NCI-H345 treated with DMSO at 0.1 percent for 48 hours (cell line): Measurements from ENCODE around the gene SH3RF1.

Source experiments
- DNase-seq: peaks from one replicate; lab custom pipeline; 2025; ENCODE audit not compliant: unreplicated experiment; lab: John Stamatoyannopoulos, UW

SH3RF1 gene

DNA sequence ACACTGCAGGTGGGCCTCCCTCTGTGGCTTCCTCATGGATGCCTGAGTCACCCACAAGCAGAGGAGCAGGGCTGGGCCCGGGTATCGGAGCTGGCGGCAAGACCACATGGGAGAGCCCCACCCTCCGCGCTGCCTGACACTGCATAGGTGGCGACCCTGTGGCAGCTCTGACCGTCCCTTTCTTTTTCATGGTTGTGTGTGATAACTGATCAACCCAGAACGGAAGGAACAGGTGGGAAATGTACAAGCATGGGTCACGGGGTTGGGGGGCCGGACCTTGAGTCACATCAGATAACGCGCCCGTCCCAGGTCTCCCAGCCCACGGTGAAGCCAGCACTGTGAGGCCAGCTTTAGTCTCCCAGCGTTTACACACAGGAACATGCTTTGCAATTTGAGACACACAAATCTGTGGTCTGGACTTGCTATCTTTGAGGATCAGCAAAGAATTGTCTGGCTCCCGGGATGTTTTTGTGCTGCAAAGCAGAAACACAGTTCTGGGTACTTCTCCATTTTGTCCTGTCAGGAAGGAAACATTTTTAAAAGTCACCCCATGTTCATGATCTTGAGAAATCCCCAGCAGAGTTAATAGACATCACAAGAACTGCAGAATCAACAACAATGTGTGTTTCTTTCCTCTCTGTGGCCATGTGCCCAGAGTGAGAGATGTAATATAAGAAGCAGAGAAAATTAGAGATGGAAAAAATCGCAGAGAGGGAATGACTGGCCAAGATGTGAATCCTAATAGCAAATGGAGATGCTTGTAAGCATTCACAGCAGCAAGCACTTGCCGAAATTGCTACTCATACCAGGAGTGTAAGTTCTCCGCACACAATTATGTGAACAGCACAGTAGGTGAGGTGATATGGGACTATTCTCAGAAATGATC, 190.6 kb downstream of the SH3RF1 start:
- DNase-seq, result no peak

DNA sequence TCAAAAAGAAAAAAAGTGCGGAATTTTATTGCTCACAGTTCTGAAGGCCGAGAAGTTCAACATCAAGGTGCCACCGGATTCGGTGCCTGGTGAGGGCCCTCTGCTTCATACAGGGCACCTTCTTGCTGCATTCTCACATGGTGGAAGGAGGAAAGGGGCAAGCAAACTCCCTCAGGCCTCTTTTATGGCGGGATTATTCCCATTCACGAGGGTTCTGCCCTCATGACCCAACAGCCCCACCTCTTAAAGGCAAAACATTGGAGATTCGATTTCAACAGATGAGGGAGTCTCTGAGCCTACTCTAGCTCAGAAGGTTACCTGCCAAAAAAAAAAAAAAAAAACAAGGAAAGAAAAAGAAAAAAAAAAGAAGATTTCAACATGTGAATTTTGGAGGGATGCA, 196.6 kb downstream of the SH3RF1 start:
- no peak for DNase-seq

DNA sequence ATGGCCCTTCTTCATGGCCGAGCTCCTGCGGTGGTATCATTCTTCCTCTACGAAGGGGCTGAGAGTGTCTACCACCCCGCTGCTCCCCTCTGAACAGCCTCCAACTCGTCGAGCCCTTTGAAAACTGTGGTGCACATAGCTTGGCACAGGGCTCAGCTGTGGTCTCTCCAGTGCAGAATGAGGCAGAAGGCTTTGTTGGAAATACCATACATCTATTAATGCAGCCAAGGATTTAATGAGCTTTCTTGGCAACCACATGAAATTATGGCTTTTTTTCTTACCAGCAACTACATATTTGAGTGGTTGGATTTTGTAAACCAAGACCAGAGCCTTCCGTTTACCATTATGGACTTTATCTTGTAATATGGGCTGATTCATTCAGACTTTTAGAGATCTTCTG, 199.0 kb downstream of the SH3RF1 start:
- no peak for DNase-seq

DNA sequence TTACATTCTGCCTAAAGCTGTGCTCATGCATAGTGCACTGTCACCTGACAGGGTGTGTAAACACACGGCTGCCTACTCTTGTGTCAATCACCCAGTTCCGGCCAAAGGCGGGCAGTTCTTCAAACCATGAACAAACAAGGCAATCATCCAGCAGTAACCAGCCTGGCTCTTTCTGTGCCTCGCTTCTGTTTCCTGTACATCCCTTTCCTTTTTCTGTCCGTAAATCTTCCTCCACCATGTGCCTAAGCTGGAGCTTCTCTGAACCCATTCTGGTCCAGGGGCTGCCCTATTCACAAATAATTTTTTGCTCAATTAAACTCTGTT, 199.9 kb downstream of the SH3RF1 start:
- DNase-seq, result peak; percentile 22

DNA sequence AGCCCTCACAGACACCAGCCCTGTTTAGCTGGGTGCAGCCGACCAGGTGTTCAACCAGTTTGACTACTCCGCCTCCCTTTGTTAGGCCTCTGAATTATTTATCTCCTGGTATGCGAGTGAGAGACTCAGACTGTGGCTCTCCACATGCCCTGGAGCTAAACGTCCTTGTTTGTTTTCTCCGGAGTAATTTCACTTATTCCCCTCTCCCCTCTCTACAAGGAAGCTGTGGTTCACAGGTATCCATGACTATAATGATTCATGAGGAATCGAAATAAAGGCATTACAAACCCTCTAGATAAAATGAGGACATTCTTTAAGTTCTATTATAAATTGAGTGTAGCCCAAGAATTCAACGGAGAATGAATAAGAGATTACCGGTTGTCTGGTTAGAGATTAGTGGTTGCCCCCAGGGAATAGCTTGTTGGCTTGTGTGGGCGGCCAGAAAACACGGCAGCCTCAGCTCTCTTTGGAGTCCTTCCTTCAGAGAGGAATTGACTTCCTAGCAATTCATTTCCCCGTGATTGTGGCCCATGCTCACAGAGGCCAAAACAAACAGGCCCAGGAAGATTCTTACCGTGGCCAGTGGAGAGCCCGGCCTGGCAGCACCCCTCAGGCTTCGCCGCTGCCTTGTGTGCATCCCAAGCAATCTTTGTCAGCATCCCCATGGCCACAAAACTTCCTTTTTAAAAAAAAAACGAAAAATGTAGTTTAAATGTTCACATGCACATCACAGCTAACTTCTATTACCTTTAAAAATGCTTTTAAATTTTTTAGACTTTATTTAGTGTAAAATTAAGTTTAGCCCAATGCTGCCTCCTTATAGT, 200.5 kb downstream of the SH3RF1 start:
- peak; percentile 81 for DNase-seq

DNA sequence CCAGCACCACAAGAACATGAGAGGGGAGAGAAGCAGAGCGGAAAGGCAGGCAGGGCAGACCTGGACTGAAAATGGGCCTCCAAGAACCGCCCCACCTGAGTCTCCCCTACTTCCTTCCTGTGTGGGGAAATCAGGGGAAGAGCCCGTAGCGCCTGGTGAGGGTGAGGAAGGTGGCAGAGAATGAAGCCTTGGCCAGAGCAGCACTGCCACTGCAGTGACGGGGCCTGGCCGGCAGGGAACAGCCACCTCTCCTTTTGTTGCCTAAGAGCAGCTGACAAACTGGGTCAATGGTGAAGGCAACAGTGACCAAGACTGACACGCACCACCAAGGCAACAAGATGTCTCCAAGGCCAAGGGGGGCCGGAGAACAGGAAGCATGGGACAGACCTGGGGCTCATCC, 202.3 kb downstream of the SH3RF1 start:
- no peak for DNase-seq

DNA sequence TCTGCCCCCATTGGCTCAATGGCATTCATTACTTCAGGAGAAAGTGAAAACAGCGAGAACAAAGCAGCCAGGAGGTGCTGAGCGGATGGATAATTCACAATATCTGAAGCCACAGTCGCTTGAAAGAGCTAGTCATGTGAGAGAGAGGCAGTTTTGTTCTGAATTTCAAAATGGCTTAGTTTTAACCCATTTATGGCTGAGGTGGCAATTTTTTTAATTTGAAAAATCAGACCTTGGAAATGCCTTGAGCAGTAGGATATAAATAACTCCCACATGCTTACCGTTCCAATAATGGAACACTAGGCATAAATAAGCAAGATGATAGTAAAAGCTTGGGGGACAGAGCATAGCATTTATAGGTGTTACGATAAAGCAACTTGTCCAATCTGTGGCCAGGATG, 203.8 kb downstream of the SH3RF1 start:
- no peak for DNase-seq

DNA sequence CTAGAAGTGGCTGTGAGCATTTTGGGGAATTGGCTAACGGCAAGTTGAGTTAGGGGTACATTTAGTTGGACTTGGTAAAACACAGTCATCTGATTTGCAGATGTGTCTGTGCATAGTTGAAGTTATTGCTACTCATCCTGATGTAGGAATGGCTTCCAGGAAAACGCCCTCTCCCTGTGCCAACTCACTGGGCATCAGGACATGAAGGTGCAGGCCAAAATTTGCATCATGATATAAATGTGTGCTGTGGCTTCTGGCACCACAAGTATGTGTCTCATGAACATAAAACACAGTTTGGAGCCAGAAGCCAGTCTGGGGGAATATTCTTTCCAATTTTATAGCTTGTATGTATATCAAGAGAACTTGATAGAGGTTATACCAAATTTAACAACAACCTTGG, 206.5 kb downstream of the SH3RF1 start:
- DNase-seq, result no peak

DNA sequence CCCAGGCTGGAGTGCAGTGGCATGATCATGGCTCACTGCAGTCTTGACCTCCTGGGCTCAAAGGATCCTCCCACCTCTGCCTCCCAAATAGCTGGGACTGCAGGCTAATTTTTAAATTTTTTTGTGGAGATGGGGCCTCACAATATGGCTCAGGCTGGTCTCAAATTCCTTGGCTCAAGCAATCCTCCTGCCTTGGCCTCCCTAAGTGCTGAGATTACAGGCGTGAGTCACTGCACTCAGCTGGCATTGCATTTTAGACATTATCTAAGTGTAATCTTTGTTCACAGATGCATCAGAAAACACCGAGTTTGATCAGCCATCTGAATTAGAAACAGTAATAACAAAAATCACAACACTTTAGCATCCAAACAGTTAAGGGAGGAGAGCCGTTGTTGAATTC, 207.3 kb downstream of the SH3RF1 start:
- DNase-seq, result no peak

DNA sequence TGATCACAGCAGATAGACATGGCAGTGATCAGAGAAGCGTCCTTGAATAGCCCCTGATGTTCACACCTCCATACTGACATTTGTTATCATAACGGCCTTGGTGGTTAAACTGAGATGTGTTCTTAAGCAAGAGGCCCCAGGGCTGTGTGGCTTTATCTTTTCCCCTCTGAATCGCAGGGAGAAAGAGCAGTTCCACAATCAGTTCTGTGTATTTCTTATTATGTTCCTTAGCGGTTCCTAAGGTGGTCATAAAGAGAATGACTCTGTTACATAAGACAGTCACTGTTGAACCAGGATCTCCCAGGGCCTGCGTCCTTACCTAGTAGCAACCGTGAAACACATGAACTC, 207.9 kb downstream of the SH3RF1 start:
- no peak for DNase-seq

DNA sequence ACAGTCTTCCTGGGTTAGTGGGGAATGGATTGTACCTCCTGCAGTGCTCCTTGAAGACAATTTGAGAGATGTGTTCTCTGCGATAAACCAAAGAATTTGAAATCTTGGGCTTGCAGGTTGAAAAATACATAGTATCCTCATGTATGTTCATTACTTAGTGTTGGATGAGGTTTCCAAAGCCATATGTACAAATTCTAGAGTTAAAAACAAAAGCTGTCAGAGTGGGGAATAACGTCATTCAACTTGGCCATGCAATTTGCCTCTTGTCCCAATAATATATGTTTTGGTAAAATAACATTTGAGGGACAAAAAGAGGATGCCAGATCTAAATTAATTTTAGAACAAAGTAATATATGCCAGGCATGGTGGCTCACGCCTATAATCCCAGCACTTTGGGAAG, 209.4 kb downstream of the SH3RF1 start:
- DNase-seq, result no peak

DNA sequence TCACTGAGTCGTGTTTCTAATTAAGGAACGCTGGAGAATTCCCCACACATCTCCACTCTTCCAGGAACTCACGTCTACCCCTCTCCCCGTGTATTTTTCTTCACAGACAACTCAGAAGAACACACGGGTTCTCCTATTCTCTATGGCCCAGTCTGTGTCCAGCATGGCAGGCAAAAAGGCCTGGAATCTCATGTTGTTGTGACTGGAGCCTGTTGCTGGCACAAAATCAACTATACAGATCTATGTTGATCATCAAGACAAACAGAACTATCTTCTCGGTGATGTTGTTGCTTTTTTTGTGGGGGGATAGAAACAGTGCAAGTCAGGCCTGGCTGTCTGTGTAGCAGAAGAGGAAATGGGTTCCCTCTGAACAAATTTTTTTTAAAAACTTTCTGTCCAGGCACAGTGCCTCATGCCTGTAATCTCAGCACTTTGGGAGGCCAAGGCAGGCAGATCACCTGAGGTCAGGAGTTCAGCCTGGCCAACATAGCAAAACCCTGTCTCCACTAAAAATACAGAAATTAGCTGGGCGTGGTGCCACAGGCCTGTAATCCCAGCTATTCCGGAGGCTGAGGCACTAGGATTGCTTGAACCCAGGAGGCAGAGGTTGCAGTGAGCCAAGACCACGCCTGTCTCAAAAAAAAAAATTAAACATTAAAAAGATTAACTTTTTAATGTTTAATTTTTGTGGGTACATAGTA, 210.2 kb downstream of the SH3RF1 start:
- DNase-seq, result no peak

DNA sequence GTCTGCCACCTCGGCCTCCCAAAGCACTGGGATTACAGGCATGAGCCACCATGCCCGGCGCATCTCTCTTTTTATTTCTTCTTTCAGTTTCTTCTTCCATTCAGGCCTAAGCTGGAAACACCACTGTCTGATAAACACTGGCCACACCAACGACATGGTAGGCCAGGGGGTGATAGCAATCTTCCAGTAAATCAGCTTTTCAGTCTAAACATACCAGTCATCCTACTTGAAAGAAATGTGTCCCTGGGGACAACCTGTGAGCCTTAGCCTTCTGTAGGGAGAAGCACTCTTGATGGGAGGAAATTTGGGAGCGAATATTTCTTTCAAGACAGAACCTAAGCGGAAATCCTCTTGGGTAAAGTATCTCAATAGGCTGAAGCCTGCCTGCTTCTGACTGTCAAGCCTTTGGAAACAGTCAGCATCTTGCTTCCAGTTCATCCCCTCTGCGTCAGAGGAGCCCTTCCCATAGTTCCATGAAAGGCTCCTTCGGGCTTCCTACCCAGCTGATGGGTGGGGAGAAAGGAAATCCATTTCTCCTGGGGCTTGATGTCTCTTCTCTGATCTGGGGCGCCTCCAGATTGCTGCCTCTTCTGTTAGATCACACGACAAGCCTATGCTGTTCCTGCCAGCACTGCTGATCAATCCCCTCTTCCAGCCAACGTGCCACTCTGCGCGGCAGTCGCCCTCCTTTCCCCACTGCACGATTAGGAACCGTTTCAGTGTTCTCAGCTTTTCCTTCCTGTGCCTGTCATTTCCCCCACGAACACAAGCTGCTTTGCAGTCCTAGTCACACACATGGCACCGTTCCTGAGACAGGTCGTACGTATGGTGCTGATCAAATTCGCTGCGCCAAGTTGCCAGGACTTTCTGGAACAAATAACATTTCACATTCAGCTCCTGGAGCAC, 211.2 kb downstream of the SH3RF1 start:
- no peak for DNase-seq

DNA sequence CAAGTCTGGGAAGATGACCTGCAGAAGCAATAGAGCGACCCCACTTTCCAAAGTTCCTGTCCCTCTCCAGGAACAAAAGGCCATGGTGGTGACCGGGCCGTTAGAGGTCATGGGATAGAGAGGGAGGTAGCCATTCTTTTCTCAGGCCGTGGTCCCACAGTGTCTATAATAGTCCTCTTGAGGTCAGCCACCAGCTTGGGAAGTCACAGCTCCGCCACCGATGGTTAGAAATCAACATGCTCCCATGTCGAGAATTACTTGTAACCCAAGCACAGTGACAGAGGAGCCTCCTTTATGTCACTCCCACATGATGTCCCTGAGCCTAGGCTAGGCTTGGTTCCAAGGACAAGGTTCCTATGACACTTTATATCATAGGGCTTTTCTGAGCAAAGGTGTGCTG, 212.4 kb downstream of the SH3RF1 start:
- no peak for DNase-seq

DNA sequence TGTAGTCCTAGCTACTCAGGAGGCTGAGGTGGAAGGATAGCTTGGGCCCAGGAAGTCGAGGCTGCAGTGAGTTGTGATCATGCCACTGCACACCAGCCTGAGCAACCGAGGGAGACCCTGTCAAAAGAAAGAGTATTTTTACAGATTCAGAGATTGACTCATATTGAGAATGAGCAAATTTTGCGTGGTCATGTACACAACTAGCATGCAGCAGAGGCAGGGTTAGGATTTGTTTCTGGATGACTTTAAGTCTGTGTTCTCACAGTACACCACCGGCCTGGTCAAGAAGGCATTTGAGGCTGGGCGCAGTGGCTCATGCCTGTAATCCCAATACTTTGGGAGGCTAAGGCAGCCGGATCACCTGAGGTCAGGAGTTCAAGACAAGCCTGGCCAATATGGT, 215.9 kb downstream of the SH3RF1 start:
- no peak for DNase-seq

DNA sequence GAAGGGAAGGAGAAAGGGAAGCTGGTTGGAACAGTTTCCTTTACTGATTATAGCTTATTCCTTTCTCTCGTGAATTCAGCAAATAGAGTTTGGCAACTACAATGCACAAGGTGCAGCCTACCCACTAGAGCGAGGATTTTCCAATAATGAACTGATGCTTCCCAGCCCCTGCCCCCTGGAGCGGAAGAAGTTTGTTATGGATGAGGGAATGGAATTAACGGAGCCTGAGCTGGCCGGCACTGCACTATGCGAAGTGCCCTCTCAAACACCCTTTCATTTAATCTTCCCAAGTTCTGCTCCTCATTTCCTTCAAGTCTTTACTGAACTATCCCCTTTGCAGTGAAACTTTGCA, 218.2 kb downstream of the SH3RF1 start:
- DNase-seq, result no peak

DNA sequence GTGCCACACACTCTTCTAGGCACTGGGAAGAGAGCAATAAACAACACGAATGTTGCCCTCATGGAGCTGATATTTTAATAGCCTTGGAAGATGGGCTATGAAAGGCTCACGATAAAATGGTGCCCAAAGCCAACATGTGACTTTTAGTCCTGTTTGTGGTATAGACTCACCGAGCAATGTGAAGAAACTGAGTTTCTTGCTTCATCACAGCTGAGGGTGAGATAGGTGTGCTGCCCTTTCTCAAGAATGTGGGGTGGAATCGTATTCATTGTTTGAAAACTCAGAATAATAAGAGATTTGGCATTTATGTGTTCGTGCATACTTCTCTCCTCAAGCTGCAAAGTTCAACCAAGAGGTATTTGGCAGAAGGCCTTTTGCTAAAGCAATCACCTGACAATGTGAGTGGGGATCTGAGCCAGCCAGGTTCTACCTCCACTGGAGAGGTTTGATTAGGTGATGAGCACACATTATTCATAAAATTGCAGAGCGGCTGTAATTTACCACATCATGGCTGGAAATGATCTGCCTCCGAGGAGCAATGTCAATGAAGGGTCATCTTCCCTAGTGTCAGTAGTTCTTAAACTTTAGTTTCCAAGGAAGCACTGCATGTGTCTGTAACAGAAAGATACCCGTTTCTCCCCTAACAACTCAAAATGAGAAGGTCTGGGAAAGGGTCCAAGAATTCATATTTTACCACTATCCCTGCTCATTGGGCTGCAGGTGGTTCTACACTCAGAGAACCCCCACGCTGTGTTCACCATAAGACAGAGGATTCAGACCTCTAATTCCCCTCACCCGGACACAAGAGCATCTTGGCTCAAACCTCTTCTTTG, 218.8 kb downstream of the SH3RF1 start:
- no peak for DNase-seq

DNA sequence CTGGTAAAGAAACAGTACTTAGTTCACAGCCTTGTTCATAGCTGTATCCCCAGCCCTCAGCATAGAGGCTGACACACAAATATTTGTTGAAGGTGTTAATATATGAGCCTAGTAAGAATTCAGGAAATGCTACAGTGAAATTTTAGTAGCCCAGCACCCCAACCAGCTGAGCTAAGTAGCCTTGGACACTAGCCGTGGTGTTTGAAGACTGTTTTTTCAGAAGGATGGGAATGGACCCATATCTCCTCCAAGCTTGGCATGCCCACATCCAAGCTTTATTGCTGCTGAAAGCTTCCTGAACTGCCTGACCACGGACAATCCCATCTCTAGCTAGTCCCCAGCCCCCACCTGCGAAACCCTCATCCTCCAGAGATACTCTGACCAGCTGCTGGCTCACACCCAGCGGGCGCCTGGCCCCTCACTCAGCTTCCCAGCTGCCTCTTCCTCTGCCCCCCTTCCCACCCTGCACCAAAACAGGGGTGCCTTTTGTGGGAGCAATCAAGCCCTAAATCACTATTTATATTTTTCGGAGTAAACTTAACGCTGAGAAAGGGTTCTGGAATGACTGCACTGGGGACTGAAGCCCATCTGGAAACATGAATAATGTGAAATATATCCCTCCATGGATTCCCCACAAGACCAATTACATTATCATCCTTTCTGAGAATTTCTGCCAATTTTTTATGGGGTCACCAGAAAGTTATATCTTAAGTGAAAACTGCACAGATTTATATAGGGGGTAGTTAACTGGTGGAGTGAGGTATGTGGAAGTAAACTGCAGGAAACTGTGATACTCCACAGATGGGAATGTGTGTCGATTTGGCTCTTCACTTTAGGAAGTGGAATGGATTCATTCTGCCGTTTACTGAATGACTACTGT, 219.6 kb downstream of the SH3RF1 start:
- DNase-seq, result no peak

DNA sequence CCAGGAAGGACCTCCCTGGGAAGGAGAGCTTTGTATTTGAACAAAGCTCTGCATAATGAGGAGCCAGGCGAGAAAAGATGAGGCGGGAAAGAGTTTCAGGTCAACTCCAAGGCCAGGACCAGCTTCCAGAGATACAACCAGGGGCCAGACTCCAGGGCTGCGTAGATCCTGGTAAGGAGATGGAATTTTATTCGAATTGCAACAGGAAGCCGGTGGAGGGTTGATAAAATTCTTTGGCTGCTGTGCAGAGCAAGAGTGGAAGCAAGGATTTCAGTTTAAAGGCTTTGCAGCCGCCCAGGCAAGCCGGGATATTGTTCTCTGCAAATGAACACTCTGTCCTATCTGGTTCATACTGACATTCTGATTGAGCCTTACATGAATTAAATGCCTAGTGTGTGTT, 220.5 kb downstream of the SH3RF1 start:
- no peak for DNase-seq
